ES-I3 (cell line): Measurements from ENCODE around the gene ASCC3.

Experiments
- H3K36me3 ChIP-seq: 2 replicates; pipeline ENCODE4 v1.6.1; 2013; ENCODE audit warnings: mild to moderate bottlenecking, low read length, control low read depth, moderate library complexity; ENCODE audit not compliant: insufficient read depth
- H3K4me1 ChIP-seq: 2 replicates; pipeline ENCODE4 v1.6.1; 2013; ENCODE audit warnings: mild to moderate bottlenecking, control low read depth, low read length; ENCODE audit not compliant: insufficient read depth
- H3K9ac ChIP-seq: 2 replicates; pipeline ENCODE4 v1.6.1; 2013; ENCODE audit warnings: low read depth, mild to moderate bottlenecking, low read length, moderate library complexity
- H3K9me3 ChIP-seq: 2 replicates; pipeline ENCODE4 v1.6.1; 2013; ENCODE audit warnings: mild to moderate bottlenecking, low read length, moderate library complexity; ENCODE audit not compliant: control insufficient read depth, insufficient read depth

Gene ASCC3

GRCh38 chr6:100493206-100493888 lies 387.8 kb downstream of the ASCC3 start:
- no peak overlapping the region for H3K9ac ChIP-seq
- no peaks in the 10 kb centered on the region for H3K9me3 ChIP-seq
- peaks cover 18% of the 10 kb centered on the region for H3K4me1 ChIP-seq
- H3K36me3 ChIP-seq = no peaks in the 10 kb centered on the region

GRCh38 chr6:100491952-100492670 lies 389.0 kb downstream of the ASCC3 start:
- peaks cover 18% of the 10 kb centered on the region for H3K4me1 ChIP-seq
- H3K9me3 ChIP-seq = no peaks in the 10 kb centered on the region
- no peak overlapping the region for H3K9ac ChIP-seq
- H3K36me3 ChIP-seq = no peaks in the 10 kb centered on the region

GRCh38 chr6:100490065-100490464 lies 391.1 kb downstream of the ASCC3 start:
- Histone ChIP-seq H3K4me1 (peaks cover 18% of the 10 kb centered on the region), H3K9ac (no peak overlapping the region), H3K9me3 (no peaks in the 10 kb centered on the region), H3K36me3 (no peaks in the 10 kb centered on the region)

GRCh38 chr6:100488244-100488643 lies 392.9 kb downstream of the ASCC3 start:
- Histone ChIP-seq H3K9me3 (no peaks in the 10 kb centered on the region), H3K36me3 (no peaks in the 10 kb centered on the region), H3K4me1 (peaks cover 13% of the 10 kb centered on the region), H3K9ac (no peak overlapping the region)

GRCh38 chr6:100487638-100488037 lies 393.5 kb downstream of the ASCC3 start:
- no peaks in the 10 kb centered on the region for H3K9me3 ChIP-seq

GRCh38 chr6:100485268-100485667 lies 395.9 kb downstream of the ASCC3 start:
- H3K4me1 ChIP-seq = no peaks in the 10 kb centered on the region
- H3K36me3 ChIP-seq = no peaks in the 10 kb centered on the region
- H3K9ac ChIP-seq = no peak overlapping the region
- no peaks in the 10 kb centered on the region for H3K9me3 ChIP-seq

More at GRCh38 chr6:100487638-100488037, 393.5 kb downstream of the ASCC3 start:
- Histone ChIP-seq H3K4me1 (peaks cover 8% of the 10 kb centered on the region), H3K9ac (no peak overlapping the region), H3K36me3 (no peaks in the 10 kb centered on the region)

- Histone ChIP-seq H3K9me3 (no peaks in the 10 kb centered on the region), H3K9ac (no peak overlapping the region), H3K4me1 (no peaks in the 10 kb centered on the region), H3K36me3 (no peaks in the 10 kb centered on the region)
Measured at GRCh38 chr6:100484474-100484873, 396.7 kb downstream of the ASCC3 start.

GRCh38 chr6:100482698-100483097 lies 398.4 kb downstream of the ASCC3 start:
- no peaks in the 10 kb centered on the region for H3K36me3 ChIP-seq
- no peaks in the 10 kb centered on the region for H3K4me1 ChIP-seq
- H3K9ac ChIP-seq = no peak overlapping the region
- no peaks in the 10 kb centered on the region for H3K9me3 ChIP-seq

GRCh38 chr6:100479179-100480035 lies 401.7 kb downstream of the ASCC3 start:
- H3K4me1 ChIP-seq = no peaks in the 10 kb centered on the region
- H3K9ac ChIP-seq = no peak overlapping the region
- no peaks in the 10 kb centered on the region for H3K9me3 ChIP-seq
- no peaks in the 10 kb centered on the region for H3K36me3 ChIP-seq

GRCh38 chr6:100475554-100476320 lies 405.4 kb downstream of the ASCC3 start:
- H3K9me3 ChIP-seq = no peaks in the 10 kb centered on the region
- no peaks in the 10 kb centered on the region for H3K36me3 ChIP-seq
- no peaks in the 10 kb centered on the region for H3K4me1 ChIP-seq
- no peak overlapping the region for H3K9ac ChIP-seq

GRCh38 chr6:100473182-100473581 lies 407.9 kb downstream of the ASCC3 start:
- no peaks in the 10 kb centered on the region for H3K9me3 ChIP-seq
- no peak overlapping the region for H3K9ac ChIP-seq
- H3K4me1 ChIP-seq = no peaks in the 10 kb centered on the region
- H3K36me3 ChIP-seq = no peaks in the 10 kb centered on the region

GRCh38 chr6:100472674-100473073 lies 408.5 kb downstream of the ASCC3 start:
- Histone ChIP-seq H3K9ac (no peak overlapping the region), H3K36me3 (no peaks in the 10 kb centered on the region), H3K9me3 (no peaks in the 10 kb centered on the region), H3K4me1 (no peaks in the 10 kb centered on the region)

GRCh38 chr6:100470422-100471120 lies 410.6 kb downstream of the ASCC3 start:
- H3K4me1 ChIP-seq = peaks cover 12% of the 10 kb centered on the region; the same call in 1 of the 2 replicates
- H3K36me3 ChIP-seq = no peaks in the 10 kb centered on the region
- no peak overlapping the region for H3K9ac ChIP-seq
- H3K9me3 ChIP-seq = no peaks in the 10 kb centered on the region
